ENCODE data around the gene AMOTL1. TPM values are rescaled to one million over a fixed set of nuclear protein-coding genes. Genes with fewer than 3 reads are reported as not detected.

AMOTL1 gene
- total RNA-seq, 5 donors from 2014 or later (not counting 1 experiment from before 2014, with no cell fraction given) = 0.07 to 1.2 (median 0.35) TPM

DNA sequence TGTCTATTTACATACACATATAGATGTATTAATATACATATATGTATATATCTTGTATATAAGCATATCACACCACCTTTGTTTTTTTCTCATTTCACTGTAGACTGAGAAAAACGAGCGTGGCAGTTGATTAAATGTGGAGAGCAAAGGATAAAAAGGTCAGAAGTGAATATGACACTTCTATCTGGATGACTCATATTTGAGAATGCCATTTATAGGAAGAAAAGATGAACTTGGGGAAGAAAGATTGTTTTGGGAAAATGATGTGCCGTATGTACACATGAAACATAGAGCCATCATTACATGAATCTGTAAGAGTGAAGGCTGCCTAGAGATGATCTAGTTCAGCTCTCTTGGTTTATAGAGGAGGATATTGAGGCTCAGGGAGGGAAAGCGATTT, 28.7 kb downstream of the AMOTL1 start:
- H3K36me3 ChIP-seq (ENCODE audit: control insufficient read depth in 2 of 2, extremely low read depth in 1 of 2, insufficient read depth in 1 of 2, low read length in 1 of 2) = no peaks in the 10 kb centered on the region
- no peaks in the 10 kb centered on the region for H3K9me3 Mint-ChIP-seq
- peaks cover 3 to 12% of the 10 kb centered on the region in 2 donors for H3K27me3 Mint-ChIP-seq
- no peaks in the 10 kb centered on the region for H3K9me3 ChIP-seq
- no peak overlapping the region for H3K27ac Mint-ChIP-seq
- WGBS (ENCODE audit: insufficient coverage) = 50% methylated on average over 2 of the region's 4 CpGs
- CTCF ChIA-PET = interaction anchor here in 1 of 2 donors (0.6 kb wide), 1 partner anchor 82 kb away, joined by 3 read pairs; no protein-coding TSS in a partner anchor
- DNase-seq (no peak), ATAC-seq (replicated peaks in 1 of 4) (no peak)
- H3K36me3 Mint-ChIP-seq = no peaks in the 10 kb centered on the region
- H3K4me1 ChIP-seq (ENCODE audit: control insufficient read depth in 1 of 2, extremely low read depth in 1 of 2, insufficient read depth in 2 of 2, low read length in 2 of 2) = no peaks in the 10 kb centered on the region
- no peak overlapping the region for H3K27ac ChIP-seq (ENCODE audit: low read length)
- H3K4me3 Mint-ChIP-seq = no peak overlapping the region
- no peaks in the 10 kb centered on the region for H3K4me1 Mint-ChIP-seq
- POLR2A ChIA-PET = no interaction called here
- peaks cover 0 to 8% of the 10 kb centered on the region in 2 experiments for H3K27me3 ChIP-seq (replicated peaks in 1 of 2; ENCODE audit: control insufficient read depth in 2 of 2, extremely low read depth in 1 of 2, insufficient read depth in 2 of 2, low read length in 1 of 2)
- no peak overlapping the region for H3K4me3 ChIP-seq (ENCODE audit: control insufficient read depth in 1 of 2, extremely low read depth in 1 of 2, low read length in 1 of 2)

DNA sequence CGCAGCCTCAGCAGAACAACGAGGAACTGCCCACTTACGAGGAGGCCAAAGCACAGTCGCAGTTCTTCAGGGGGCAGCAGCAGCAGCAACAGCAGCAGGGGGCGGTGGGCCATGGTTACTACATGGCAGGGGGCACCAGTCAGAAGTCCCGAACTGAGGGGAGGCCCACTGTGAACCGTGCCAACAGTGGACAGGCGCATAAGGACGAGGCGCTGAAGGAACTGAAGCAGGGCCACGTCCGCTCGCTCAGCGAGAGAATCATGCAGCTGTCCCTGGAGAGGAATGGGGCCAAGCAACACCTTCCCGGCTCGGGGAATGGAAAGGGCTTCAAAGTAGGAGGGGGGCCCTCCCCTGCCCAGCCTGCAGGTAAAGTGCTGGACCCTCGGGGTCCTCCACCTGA, 31.6 kb downstream of the AMOTL1 start:
- 86% methylated on average over 16 of the region's 17 CpGs for WGBS (ENCODE audit: insufficient coverage)
- POLR2A ChIA-PET = no interaction called here

DNA sequence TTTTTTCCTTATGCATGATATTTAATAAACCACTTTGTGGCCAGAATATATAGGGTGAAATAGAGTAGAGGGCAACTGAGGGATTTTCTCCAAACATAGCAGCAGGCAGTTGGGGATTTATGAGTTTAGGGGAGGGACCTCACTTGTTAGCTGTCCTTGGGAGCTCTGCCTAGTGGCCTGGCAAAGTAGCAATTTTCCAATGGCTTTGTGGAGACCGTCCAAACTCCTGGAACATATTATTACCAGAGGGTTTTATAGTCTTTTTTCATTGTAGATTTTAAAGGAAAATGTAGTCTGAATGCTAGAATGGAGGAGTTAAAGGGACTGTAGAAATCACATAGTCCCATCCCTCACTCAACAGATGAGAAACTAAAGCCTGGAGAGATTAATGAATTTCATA, 32.3 kb downstream of the AMOTL1 start:
- POLR2A ChIA-PET = no interaction called here

More for the DNA sequence above, 31.6 kb downstream of the AMOTL1 start:
- H3K9me3 Mint-ChIP-seq = no peaks in the 10 kb centered on the region
- H3K4me1 Mint-ChIP-seq = no peaks in the 10 kb centered on the region
- Histone ChIP-seq H3K36me3 (ENCODE audit: control insufficient read depth in 2 of 2, extremely low read depth in 1 of 2, insufficient read depth in 1 of 2, low read length in 1 of 2) (no peaks in the 10 kb centered on the region), H3K4me3 (ENCODE audit: control insufficient read depth in 1 of 2, extremely low read depth in 1 of 2, low read length in 1 of 2) (no peak overlapping the region), H3K4me1 (ENCODE audit: control insufficient read depth in 1 of 2, extremely low read depth in 1 of 2, insufficient read depth in 2 of 2, low read length in 2 of 2) (no peaks in the 10 kb centered on the region), H3K27ac (ENCODE audit: low read length) (no peak overlapping the region), H3K27me3 (replicated peaks in 1 of 2; ENCODE audit: control insufficient read depth in 2 of 2, extremely low read depth in 1 of 2, insufficient read depth in 2 of 2, low read length in 1 of 2) (peaks cover 0 to 8% of the 10 kb centered on the region in 2 experiments), H3K9me3 (no peaks in the 10 kb centered on the region)
- ATAC-seq (replicated peaks in 1 of 4) (no peak), DNase-seq (no peak)
- H3K36me3 Mint-ChIP-seq = no peaks in the 10 kb centered on the region
- H3K27me3 Mint-ChIP-seq = peaks cover 0 to 5% of the 10 kb centered on the region in 2 donors
- CTCF ChIA-PET = no interaction called here
- H3K27ac Mint-ChIP-seq = no peak overlapping the region
- no peak overlapping the region for H3K4me3 Mint-ChIP-seq

DNA sequence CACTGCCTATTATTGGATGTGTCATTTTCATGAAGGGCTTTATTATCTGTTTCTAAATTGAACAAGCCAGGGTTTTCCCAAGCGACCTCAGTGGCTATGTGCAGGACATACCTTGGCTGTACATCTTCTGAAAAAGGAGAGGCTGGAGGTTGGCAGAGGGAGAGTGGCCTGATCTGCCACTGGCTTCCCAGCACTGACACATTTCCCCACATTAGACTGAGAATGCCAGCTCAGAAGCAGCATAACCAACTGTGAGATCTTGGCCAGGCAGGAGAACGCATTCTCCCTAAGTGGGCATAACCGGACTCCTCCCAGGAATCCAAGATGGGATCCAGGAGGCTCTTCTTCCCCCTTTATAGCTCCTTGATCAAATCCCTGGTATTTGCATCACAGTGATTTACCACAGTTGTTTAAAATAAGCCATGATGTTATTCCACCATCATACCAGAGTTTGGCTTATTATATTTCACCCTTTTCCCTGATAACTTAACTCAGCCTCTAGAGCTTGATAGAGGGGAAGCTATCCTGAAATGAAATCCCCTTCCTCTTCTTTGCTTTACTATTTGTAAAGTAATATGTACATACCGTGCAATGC, 33.8 kb downstream of the AMOTL1 start:
- WGBS (ENCODE audit: insufficient coverage) = 92% methylated on average over 2 of the region's 4 CpGs
- Histone ChIP-seq H3K9me3 (no peaks in the 10 kb centered on the region), H3K36me3 (ENCODE audit: control insufficient read depth in 2 of 2, extremely low read depth in 1 of 2, insufficient read depth in 1 of 2, low read length in 1 of 2) (no peaks in the 10 kb centered on the region), H3K27ac (ENCODE audit: low read length) (no peak overlapping the region), H3K4me1 (ENCODE audit: control insufficient read depth in 1 of 2, extremely low read depth in 1 of 2, insufficient read depth in 2 of 2, low read length in 2 of 2) (no peaks in the 10 kb centered on the region), H3K4me3 (ENCODE audit: control insufficient read depth in 1 of 2, extremely low read depth in 1 of 2, low read length in 1 of 2) (no peak overlapping the region), H3K27me3 (replicated peaks in 1 of 2; ENCODE audit: control insufficient read depth in 2 of 2, extremely low read depth in 1 of 2, insufficient read depth in 2 of 2, low read length in 1 of 2) (peaks cover 0 to 8% of the 10 kb centered on the region in 2 experiments)
- DNase-seq (no peak), ATAC-seq (replicated peaks in 1 of 4) (no peak)
- ChIA-PET CTCF (no interaction called here), POLR2A (no interaction called here)
- Mint-ChIP-seq H3K36me3 (no peaks in the 10 kb centered on the region), H3K4me1 (no peaks in the 10 kb centered on the region), H3K4me3 (no peak overlapping the region), H3K9me3 (no peaks in the 10 kb centered on the region), H3K27ac (no peak overlapping the region), H3K27me3 (peaks cover 0 to 5% of the 10 kb centered on the region in 2 donors)

More for the DNA sequence above, 32.3 kb downstream of the AMOTL1 start:
- no peak overlapping the region for H3K27ac ChIP-seq (ENCODE audit: low read length)
- DNase-seq = no peak
- CTCF ChIA-PET = no interaction called here
- H3K9me3 Mint-ChIP-seq = no peaks in the 10 kb centered on the region
- no peak overlapping the region for H3K4me3 ChIP-seq (ENCODE audit: control insufficient read depth in 1 of 2, extremely low read depth in 1 of 2, low read length in 1 of 2)
- no peaks in the 10 kb centered on the region for H3K9me3 ChIP-seq
- no peaks in the 10 kb centered on the region for H3K36me3 Mint-ChIP-seq
- ATAC-seq (replicated peaks in 1 of 4) = no peak
- H3K27ac Mint-ChIP-seq = no peak overlapping the region
- peaks cover 0 to 5% of the 10 kb centered on the region in 2 donors for H3K27me3 Mint-ChIP-seq
- peaks cover 0 to 8% of the 10 kb centered on the region in 2 experiments for H3K27me3 ChIP-seq (replicated peaks in 1 of 2; ENCODE audit: control insufficient read depth in 2 of 2, extremely low read depth in 1 of 2, insufficient read depth in 2 of 2, low read length in 1 of 2)
- no peaks in the 10 kb centered on the region for H3K4me1 ChIP-seq (ENCODE audit: control insufficient read depth in 1 of 2, extremely low read depth in 1 of 2, insufficient read depth in 2 of 2, low read length in 2 of 2)
- H3K36me3 ChIP-seq (ENCODE audit: control insufficient read depth in 2 of 2, extremely low read depth in 1 of 2, insufficient read depth in 1 of 2, low read length in 1 of 2) = no peaks in the 10 kb centered on the region
- H3K4me3 Mint-ChIP-seq = no peak overlapping the region
- no peaks in the 10 kb centered on the region for H3K4me1 Mint-ChIP-seq
- no CpG with 5 or more reads among the region's 1 CpG for WGBS (ENCODE audit: insufficient coverage)

DNA sequence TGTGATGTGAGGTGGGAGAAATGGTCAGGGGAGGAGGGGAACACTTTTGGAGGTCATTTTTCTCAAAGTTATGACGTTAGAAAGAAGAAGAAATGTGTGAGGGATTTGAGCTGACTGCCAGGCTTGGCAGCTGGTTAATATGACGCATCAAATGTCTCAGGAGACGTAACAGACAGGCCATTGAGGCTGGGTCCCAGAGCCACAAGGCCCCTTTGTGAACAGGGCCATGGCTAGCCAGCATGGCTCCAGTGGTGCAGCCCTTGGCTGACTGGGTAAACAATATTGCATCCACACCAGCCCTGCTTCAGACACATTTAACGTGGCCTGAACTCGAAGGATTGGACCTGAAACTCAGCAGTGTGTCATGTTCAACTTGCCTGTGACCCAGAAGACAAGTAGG, 34.3 kb downstream of the AMOTL1 start:
- DNase-seq (no peak), ATAC-seq (replicated peaks in 1 of 4) (no peak)
- Histone ChIP-seq H3K36me3 (ENCODE audit: control insufficient read depth in 2 of 2, extremely low read depth in 1 of 2, insufficient read depth in 1 of 2, low read length in 1 of 2) (no peaks in the 10 kb centered on the region), H3K27ac (ENCODE audit: low read length) (no peak overlapping the region), H3K9me3 (no peaks in the 10 kb centered on the region), H3K27me3 (replicated peaks in 1 of 2; ENCODE audit: control insufficient read depth in 2 of 2, extremely low read depth in 1 of 2, insufficient read depth in 2 of 2, low read length in 1 of 2) (peaks cover 0 to 8% of the 10 kb centered on the region in 2 experiments), H3K4me1 (ENCODE audit: control insufficient read depth in 1 of 2, extremely low read depth in 1 of 2, insufficient read depth in 2 of 2, low read length in 2 of 2) (no peaks in the 10 kb centered on the region), H3K4me3 (ENCODE audit: control insufficient read depth in 1 of 2, extremely low read depth in 1 of 2, low read length in 1 of 2) (no peak overlapping the region)
- Mint-ChIP-seq H3K9me3 (no peaks in the 10 kb centered on the region), H3K27ac (no peak overlapping the region), H3K4me1 (no peaks in the 10 kb centered on the region), H3K27me3 (peaks cover 0 to 5% of the 10 kb centered on the region in 2 donors), H3K4me3 (no peak overlapping the region), H3K36me3 (no peaks in the 10 kb centered on the region)
- POLR2A ChIA-PET = no interaction called here
- 77% methylated on average over 4 of the region's 5 CpGs for WGBS (ENCODE audit: insufficient coverage)
- CTCF ChIA-PET = no interaction called here

DNA sequence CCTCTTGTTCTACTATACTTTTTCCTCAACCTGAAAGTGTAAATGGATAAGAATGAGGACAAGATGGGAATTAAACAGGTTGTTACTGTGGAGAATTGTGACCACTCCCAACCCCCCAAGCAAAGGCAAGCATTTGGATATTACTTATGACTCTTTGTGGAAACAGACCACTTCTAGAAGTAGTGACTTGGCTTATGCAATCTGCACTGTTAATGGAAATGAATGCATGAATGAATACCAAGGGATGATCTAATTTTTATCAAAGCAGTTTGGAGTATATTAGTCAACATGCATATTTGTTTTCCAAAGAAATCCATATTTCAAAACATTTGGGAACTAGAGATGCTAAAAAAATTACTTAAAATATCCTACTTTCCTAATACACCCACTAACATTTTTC, 35.3 kb downstream of the AMOTL1 start:
- no peaks in the 10 kb centered on the region for H3K9me3 ChIP-seq
- no peak for ATAC-seq (replicated peaks in 1 of 4)
- Mint-ChIP-seq H3K27ac (no peak overlapping the region), H3K4me3 (no peak overlapping the region), H3K36me3 (no peaks in the 10 kb centered on the region), H3K4me1 (no peaks in the 10 kb centered on the region), H3K27me3 (peaks cover 0 to 5% of the 10 kb centered on the region in 2 donors), H3K9me3 (no peaks in the 10 kb centered on the region)
- H3K27ac ChIP-seq (ENCODE audit: low read length) = no peak overlapping the region
- no peak for DNase-seq
- H3K4me1 ChIP-seq (ENCODE audit: control insufficient read depth in 1 of 2, extremely low read depth in 1 of 2, insufficient read depth in 2 of 2, low read length in 2 of 2) = no peaks in the 10 kb centered on the region
- POLR2A ChIA-PET = no interaction called here
- no peaks in the 10 kb centered on the region for H3K36me3 ChIP-seq (ENCODE audit: control insufficient read depth in 2 of 2, extremely low read depth in 1 of 2, insufficient read depth in 1 of 2, low read length in 1 of 2)
- H3K27me3 ChIP-seq (replicated peaks in 1 of 2; ENCODE audit: control insufficient read depth in 2 of 2, extremely low read depth in 1 of 2, insufficient read depth in 2 of 2, low read length in 1 of 2) = peaks cover 0 to 8% of the 10 kb centered on the region in 2 experiments
- H3K4me3 ChIP-seq (ENCODE audit: control insufficient read depth in 1 of 2, extremely low read depth in 1 of 2, low read length in 1 of 2) = no peak overlapping the region
- CTCF ChIA-PET = no interaction called here

DNA sequence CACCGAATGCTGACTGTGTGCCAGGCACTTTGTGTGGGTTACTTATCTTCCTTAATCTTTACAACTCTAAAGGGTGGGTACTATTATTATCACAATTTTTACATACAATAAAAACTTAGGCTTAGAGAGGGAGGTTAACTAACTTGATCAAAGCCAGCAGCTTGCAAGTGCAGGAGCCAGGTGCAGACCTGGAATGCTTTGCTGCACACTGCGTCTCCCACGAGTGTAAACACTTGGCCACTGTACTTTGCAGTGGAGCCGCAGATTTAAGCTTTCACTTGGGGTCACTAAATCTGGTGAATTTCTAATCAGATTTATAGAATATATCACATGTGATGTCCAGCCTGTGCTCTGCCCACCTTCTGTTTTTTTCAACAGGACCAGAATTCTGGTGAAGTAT, 36.7 kb downstream of the AMOTL1 start:
- Mint-ChIP-seq H3K4me3 (no peak overlapping the region), H3K4me1 (no peaks in the 10 kb centered on the region), H3K27ac (no peak overlapping the region), H3K9me3 (no peaks in the 10 kb centered on the region), H3K36me3 (no peaks in the 10 kb centered on the region), H3K27me3 (peaks cover 0 to 3% of the 10 kb centered on the region in 2 donors)
- Histone ChIP-seq H3K4me3 (ENCODE audit: control insufficient read depth in 1 of 2, extremely low read depth in 1 of 2, low read length in 1 of 2) (no peak overlapping the region), H3K27me3 (replicated peaks in 1 of 2; ENCODE audit: control insufficient read depth in 2 of 2, extremely low read depth in 1 of 2, insufficient read depth in 2 of 2, low read length in 1 of 2) (peaks cover 0 to 3% of the 10 kb centered on the region in 2 experiments), H3K4me1 (ENCODE audit: control insufficient read depth in 1 of 2, extremely low read depth in 1 of 2, insufficient read depth in 2 of 2, low read length in 2 of 2) (no peaks in the 10 kb centered on the region), H3K27ac (ENCODE audit: low read length) (no peak overlapping the region), H3K36me3 (ENCODE audit: control insufficient read depth in 2 of 2, extremely low read depth in 1 of 2, insufficient read depth in 1 of 2, low read length in 1 of 2) (no peaks in the 10 kb centered on the region), H3K9me3 (no peaks in the 10 kb centered on the region)
- DNase-seq (no peak), ATAC-seq (replicated peaks in 1 of 4) (no peak)
- WGBS (ENCODE audit: insufficient coverage) = no CpG with 5 or more reads among the region's 4 CpGs
- ChIA-PET CTCF (no interaction called here), POLR2A (no interaction called here)
